T-helper 1 cell (primary cell): ENCODE data around the gene TEX9.
A peak's percentile ranks its signal among the peaks of the same experiment; 100 is the strongest.
"Not testable (repeated sequence)": the region's sequence is repeated elsewhere in the genome, so short reads cannot be mapped to it uniquely, and the experiment has no call there.

Source experiments
- DNase-seq, 5 donors: peaks; one replicate each; pipeline ENCODE4 v3.0.0-alpha.2; 2012 to 2020

TEX9 gene

DNA sequence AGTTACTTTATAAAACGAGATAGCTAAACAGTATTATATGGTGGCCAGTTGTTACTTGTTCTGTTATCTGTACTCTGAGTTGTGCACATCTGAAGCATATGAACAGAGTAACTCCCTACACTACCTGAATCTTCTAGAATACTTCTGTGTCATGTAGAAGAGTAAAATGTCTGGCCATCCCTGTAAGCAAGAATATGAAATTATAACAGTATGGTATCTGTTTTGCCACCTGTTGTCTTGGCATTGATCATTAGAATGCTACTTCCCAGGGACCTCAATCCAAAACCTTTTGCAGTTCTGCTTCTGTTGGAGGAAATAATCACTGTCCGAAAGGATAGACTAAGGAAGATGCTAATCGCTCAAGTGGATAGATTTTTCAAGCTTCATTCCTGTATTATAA, 1.9 kb downstream of the TEX9 start:
- no peak for DNase-seq

DNA sequence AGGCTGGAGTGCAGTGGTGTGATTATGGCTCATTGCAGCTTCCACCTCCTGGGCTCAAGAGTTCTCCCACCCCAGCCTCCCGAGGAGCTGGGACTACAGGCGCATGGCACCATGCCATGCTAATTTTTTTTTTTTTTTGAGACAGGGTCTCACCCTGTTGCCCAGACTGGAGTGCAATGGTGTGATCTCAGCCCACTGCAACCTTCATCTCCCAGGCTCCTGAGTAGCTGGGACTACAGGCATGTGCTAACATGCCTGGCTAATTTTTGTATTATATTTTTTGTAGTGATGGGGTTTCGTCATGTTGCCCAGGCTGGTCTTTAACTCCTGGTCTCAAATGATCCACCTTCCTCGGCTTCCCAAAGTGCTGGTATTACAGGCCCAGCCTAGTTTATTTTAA, 4.0 kb downstream of the TEX9 start:
- no peak for DNase-seq

DNA sequence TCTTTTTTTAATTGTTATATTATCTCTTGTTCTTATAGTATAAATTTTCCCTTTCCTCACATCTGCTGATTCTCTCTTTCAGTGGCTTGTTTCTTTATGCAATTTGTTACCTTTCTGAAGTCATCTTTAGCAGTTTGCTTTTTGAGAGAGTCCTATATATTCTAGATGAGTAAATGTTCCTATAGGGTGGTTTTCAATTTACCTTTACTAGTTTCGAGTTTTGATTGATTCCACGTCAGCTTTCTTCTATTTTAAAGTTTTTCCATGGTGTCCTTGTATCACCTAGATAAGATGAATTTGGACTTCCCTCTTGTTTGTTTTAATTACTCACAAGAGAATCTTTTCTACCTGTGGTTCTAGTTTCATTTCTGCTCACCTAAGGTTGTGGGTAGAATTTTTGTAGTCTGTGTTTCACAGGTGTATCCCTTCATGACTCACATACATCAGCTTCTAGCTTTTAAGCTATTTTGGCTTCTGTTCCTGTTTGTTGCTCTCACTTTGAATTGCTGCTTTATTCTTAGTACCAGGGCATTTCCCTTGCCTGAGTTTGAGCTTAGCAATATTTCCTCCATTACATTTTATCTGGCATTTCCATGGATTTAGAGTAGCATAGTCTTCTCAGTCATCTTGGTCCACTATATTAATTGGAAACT, 6.4 kb downstream of the TEX9 start:
- no peak for DNase-seq

DNA sequence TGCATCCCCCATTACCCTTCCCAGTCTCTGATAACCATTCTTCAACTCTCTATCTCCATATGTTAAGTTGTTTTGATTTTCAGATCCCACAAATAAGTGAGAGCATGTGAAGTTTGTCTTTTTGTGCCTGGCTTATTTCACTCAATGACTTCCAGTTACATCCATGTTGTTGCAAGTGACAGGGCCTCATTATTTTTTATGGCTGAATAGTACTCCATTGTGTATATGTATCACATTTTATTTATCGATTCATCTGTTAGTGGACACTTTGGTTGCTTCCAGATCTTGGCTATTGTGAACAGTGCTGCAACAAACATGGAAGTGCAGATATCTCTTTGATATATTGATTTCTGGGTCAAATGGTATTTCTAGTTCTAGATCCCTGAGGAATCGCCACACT, 9.5 kb downstream of the TEX9 start:
- not testable (repeated sequence) for DNase-seq

DNA sequence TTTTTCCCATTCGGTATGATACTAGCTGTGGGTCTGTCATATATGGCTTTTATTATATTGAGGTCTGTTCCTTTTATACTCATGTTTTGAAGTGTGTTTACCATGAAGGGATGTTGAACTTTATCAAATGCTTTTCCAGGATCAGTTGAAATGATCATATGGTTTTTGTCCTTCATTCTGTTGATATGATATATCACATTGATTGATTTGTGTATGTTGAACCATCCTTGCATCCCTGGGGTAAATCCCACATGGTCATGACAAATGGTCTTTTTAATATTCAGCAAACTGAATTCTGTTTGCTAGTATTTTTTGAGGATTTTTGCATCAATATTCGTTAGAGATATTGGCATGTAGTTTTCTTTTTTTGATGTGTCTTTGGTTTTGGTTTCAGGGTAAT, 12.6 kb downstream of the TEX9 start:
- DNase-seq = not testable (repeated sequence)

DNA sequence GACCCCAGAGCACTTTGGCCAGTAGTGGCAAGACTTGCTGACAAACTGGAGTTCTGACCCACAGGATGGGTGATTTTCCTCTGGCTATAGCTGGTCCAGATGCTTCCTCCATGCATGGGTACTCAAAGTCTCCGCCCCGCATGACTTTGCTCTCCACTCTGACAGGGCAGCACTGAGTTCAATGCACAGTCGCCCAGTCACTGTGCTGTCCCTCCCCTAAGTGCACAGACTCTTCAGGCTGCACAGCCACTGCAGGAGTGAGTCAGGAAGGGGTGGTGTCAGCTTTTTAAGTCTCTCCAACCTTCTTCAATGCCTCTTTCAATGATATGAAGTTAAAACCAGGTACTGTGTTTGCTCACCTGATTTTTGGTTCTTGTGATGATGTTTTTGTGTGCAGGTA, 17.8 kb downstream of the TEX9 start:
- no peak for DNase-seq

DNA sequence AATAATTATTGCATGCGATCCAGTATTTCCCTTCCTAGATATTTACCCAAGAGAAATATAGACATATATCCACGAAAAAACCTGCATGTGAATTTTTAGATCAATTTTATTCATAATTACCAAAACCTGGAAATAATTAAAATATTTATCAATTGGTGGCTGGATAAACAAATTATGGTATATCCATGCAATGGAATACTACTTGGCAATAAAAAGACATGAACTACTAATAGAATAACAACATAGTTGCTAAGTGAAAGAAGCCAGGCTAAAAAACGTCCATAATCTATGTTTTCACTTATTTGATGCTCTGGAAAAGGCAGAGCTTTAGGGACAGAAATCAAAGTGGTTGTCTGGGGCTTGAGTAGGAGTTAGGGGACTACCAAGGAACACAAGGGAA, 20.7 kb downstream of the TEX9 start:
- no peak for DNase-seq

DNA sequence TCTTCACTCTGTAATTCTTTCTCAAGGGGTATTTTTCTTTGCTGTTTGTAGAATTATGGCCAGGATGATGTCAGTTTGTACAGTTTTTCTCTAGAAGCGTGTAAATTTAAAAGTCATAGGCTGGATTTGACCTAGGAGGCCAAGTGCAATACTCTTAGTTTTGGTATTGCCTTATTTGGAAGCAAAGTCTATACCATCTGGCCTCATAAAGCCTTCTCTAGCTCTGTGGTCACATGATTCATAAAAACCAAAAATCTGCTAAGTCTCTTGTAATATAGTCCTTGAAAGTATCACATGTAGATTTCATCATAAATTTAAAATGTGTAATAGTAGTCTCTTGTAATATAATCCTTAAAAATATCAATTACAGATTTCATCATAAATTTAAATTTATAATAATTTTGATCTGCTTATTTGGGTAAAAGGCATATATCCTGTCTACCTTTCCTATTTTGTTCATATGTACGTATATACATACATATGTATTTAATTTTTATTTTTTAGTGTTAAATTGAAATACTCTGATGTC, 25.6 kb downstream of the TEX9 start:
- no peak for DNase-seq

DNA sequence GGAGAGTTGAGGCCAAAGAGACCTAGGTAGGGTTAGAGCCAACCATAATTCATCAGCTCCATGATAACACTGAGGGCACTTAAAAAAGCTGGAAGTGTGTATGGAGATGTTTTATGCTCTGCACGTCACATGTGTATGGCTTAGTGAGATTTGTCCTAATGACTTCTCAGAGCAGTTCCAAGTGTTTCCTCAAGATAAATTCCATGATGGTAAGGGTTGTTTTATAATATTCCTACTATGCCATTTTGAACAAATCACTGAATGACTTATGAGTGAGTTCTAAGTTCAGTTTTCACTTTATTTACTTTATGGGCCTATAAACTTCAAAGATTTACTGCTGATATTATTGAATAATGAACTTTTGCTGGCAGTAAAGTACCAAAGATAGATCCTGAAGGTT, 28.1 kb downstream of the TEX9 start:
- no peak for DNase-seq

DNA sequence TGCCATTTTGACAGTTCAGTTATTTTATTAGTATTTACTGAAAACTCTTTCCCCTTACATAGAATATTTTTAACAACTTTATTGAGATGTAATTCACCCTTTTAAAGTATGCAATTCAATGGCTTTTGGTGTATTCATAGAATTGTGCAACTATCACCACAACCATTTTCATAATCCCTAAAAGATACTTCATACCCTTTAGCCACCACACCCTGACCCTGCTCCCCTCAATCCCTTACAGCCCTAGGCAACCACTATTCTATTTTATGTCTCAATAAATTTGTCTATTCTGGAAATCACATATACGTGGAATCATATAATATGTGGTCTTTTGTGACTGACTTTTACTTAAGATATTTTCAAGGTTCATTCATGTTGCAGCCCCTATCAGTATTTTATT, 29.7 kb downstream of the TEX9 start:
- no peak for DNase-seq

DNA sequence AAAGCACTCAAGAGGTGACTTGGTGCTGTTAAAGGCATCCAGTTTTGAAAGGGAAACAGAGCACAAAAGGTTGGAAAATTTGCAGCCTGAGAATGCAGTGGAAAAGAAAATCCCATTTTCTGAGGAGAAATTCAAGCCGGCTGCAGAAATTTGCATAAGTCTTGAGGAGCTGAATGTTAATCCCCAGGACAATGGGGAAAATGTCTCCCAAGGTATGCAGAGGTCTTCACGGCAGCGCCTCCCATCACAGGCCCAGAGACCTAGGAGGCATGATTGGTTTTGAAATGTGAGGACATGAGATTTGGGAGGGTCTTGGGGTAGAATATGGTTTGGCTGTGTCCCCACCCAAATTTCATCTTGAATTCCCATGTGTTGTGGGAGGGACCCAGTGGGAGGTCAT, 32.1 kb downstream of the TEX9 start:
- not testable (repeated sequence) for DNase-seq

DNA sequence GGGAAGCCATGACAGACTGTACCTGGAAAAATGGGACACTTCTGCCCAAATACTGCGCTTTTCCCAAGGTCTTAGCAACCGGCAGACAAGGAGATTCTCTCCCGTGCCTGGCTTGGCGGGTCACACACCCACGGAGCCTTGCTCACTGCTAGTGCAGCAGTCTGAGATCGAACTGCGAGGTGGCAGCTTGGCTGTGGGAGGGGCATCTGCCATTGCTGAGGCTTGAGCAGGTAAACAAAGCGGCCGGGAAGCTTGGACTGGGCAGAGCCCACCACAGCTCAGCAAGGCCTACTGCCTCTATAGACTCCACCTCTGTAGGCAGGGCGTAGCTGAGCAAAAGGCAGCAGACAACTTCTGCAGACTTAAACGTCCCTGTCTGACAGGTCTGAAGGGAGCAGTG, 34.0 kb downstream of the TEX9 start:
- DNase-seq = not testable (repeated sequence)

DNA sequence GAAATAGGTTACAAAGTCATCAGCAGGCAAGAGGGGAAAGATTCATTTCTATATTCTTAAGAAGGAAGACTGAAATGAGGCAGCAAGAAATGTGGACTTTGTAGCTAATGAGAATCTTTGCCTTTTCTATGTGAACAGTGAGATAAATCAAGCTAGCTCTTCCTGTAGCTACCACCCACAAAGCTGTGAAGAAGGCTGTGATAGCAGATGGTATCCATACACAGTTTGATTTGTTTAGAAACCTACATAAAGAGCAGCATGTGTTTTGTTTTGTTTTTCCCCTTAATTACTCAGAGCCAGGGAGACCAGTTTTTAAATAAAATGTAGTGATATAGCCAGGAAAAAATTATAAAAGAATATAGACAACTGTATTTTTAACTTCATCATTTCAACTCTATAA, 45.5 kb downstream of the TEX9 start:
- DNase-seq = no peak

DNA sequence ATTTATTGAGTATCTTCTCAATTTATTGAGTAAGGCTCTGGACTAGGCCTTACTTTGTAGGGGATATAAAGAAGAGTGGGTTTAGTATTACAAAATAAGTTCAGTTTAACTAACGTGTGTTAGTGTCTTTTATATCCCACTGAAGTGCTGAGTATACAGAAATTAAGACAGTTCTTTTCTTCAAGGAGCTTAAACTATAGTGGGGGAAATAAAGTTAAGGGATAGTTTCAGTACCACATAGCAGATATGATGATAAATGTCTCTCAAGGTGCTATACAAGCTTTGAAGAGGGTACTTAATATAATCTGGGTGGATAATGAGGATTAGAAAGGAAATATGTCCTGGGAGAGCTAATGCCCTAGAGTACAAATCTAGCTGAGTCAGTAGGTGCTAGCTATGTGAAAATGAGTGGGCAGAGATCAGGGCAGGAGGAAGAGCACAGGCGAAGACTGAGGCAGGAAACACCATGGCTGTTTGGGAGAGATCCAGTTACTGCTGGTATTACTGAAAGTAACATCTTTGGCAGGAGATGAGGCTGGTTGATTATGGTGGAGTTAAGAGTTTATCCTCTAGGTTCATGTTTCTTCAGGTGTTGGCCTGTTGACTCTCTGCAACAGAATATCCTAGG, 46.0 kb downstream of the TEX9 start:
- no peak for DNase-seq

DNA sequence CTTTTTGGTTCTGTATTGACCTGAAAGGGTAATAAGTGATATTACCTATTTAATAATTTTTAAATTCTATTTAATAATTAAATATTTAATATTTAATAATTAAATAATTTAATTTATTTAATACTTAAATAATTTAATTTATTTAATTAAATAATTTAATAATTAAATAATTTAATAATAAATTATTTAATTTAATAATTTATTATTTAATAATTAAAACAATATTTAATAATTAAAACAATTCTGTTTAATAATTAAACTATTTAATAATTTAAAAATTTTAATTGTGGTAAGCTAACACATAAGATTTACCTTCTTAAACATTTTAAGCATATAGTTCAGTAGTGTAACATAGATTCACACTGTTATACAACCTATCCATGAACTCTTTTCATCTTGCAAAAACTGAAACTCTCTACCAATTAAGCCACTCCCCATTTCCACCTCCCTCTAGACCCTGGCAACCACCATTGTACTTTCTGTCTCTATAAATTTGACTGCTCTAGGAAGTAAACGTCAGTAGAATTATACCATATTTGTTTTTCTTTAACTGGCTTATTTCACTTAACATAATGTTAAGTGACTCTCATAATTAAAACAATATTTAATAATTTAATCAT, 48.0 kb downstream of the TEX9 start:
- DNase-seq = not testable (repeated sequence)

DNA sequence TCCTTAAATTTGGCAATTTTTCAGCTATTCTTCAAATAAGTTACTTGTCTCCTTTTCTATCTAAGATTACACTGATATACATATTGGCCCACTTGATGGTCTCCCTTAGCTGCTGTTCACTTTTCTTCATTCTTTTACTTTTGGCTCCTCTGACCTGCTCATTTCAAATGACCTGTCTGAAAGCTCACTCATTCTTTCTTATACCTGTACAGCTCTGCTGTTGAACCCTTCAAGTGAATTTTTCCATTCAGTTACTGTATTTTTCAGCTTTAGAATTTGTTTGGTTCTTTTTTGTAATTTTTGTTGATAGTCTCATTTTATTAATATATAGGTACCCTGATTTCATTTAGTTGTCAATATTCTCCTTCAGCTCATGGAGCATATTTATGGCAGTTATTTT, 60.0 kb downstream of the TEX9 start:
- no peak for DNase-seq

DNA sequence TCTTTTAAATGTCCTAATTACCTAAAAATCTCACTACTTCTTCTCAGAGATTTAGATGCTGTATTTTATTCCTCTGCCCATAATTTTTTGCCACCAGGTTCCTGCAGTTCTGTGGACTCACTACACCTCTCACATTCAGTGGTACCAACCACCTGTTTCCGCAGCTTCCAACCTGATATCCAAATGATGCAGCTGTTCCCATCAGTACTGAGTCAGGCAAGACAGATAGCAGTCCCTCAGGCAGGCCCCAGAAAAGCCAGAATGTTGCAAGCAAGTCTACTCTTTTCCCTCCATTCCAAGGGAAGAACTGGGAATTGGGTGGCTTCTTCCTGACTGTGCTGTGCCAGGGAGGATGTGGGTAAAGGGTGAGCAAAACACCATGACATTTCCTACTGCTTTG, 60.8 kb downstream of the TEX9 start:
- DNase-seq = no peak

DNA sequence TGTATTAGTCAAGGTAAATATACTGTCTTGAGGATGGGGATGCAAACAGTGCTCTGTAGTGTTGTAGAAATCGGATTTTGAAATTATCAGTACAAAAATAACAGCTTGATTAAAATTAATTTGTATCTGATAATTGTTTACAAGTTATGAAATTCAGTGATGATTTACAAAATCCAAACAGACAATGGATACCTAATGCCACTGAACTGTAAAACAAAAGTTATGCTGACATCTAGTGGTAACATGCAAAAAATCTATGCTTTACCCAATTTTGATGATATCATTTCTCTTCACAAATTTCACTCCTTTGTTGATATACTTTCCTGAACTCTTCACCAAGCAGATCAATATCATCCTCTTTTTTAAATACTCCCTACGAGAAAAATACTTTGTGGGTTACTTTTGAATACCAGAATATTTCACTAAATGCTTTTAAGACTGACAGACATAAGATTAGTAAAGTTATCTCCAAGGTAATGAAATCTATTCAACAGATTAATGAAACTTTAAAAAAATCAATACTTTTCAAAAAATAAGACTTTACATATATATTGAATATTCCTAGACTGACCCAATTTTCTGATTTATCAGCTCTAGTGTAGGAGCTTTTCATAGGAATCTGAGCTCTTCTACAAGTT, 63.7 kb downstream of the TEX9 start:
- peak in 1 of 5 donors; percentile 5 for DNase-seq

DNA sequence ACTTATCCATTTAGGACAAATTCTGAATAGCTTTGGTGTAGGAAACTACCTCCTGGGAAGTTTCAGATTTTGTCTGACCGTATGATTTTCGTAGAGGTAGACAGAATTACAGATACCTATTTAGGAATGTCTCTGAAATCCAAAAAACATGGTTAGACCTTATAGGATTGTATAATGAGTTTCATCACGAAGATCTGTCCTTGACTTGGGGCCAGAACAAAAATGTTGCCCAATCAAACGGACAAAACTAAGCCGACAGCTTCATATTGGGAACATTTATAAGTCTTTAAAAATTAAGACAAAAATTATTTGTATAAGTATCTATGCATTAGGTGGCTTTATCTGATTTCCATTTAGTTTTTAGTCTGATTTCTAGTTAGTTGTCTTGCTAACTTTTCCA, 67.1 kb downstream of the TEX9 start:
- no peak for DNase-seq

DNA sequence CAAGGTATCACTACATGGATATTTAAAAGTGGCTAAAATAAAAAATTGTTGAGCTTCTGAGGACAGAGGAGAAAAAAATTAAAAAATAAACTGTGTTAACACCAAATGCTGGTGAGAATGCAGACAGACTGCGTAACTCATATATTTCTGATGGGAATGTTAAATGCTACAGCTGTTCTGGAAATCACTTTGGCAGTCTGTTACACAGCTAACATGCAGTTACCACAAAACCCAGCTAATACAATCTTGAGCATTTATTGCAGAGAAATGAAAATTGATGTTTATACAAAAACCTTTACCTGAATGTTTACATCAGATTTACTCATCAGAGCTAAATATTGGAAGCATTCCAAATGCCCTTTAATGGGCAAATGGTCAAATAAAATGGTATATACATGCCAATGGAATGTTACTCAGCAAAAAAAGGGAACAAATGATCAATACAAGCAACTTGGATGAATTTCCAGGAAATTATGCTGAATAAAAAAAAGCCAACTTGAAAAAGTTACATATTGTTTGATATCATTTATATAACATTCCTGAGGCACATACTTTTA, 75.1 kb downstream of the TEX9 start:
- no peak for DNase-seq

DNA sequence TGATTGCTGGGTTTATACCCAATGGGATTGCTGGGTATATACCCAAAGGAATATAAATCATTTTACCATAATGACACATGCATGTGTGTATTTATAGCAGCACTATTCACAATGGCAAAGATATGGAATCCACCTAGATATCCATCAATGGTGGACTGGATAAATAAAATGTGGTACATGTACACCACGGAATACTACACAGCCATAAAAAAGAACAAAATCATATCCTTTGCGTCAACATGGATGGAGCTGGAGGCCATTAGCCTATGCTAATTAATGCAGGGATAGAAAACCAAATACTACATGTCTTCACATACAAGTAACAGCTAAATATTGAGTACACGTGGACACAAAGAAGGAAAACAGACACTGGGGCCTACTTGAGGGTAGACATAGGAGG, 77.1 kb downstream of the TEX9 start:
- no peak for DNase-seq

DNA sequence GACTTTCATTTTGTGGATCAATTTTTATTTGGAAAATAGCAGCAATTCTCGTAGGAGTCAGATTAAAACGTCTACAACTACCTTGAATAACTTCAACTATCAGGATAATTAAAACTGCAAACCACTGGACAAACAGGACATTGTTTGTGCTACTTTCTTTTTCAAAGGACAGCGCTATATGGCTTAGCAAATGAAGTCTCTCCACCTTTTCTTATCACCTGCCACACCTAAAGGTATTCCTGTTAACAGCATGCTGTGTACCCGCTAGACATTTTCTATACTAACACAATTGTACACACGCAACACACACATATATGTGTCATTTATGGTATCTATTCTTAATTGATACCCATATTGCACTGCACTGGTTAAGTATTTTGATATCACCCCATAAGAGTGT, 80.5 kb downstream of the TEX9 start:
- DNase-seq = no peak

DNA sequence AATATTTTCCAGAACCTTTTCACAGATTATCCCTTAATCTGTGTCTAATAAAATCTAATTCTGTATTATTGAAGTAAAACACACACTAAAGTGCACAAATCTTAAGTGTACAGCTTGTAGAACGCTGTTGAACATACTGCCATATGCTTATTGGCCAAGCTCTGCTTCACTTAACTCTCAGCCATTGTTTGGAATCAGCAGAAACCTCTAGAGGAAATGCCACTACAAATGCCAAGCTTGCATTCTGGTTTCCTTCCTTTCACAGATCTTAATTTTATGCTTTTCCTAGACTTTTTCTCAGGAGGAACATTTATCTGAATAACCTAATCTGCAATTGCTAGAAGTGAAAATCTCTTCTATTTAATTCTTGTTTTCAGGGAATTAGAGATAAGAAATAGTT, 89.6 kb downstream of the TEX9 start:
- DNase-seq = no peak

DNA sequence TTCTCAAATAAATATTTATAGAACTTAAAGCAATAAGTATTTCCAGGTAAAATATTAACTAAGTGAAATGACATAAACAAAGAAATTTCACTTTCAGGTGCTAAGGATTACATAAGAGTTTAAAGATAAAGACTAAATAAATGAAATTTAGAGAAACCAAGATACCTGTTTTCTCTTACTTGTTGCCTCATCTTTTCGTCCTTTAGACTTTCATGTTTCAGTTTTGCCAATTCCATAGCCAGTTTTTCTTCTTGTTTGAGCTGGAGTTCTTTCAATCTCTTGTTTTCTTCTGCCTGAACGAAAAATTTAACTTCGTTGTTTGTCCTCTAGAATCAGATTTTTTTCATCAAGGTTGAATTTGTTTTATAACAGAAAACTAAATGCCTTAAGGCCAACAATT, 91.0 kb downstream of the TEX9 start:
- no peak for DNase-seq
